ENCODE data around the gene TMEM156.

TMEM156 gene

DNA sequence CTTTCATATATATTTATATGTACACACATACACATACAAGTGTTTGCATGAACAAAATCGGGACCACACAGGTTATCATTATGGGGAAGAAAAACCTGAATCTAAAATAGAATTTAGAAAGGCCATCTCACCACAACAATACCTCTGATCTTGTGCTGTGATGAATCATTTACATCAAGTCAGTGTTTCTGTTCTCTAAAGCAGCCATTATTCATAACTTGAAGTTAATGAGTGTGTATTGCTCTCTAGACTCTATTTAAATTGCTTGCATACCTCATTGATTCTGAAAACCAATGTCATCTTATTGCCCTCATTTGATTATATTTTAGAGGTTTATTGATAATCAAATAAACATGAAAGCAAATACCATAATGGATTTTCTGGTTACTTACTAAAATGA, 93.0 kb downstream of the TMEM156 start:
- Histone ChIP-seq H3K9me3 (ENCODE audit: control insufficient read depth, insufficient read depth, low read depth, low read length) (no peaks in the 10 kb centered on the region), H3K36me3 (ENCODE audit: control insufficient read depth in 2 of 2, insufficient read depth in 1 of 2, low read length in 2 of 2) (peaks cover 0 to 50% of the 10 kb centered on the region in 2 experiments; a peak in 1 of 3 replicates), H3K4me1 (ENCODE audit: control insufficient read depth, insufficient read depth, low read length) (no peaks in the 10 kb centered on the region), H3K4me3 (ENCODE audit: low read depth, low read length) (no peak overlapping the region), H3K27ac (ENCODE audit: extremely low read depth, low read depth, low read length) (no peak overlapping the region)
- ChIA-PET CTCF (no interaction called here), POLR2A (no interaction called here)
- no peak for TF ChIP-seq ZNF423 (tag by site-specific recombination; IDR thresholded peaks at IDR 0.05)
- no peak for TF ChIP-seq ZBTB20 (tag by site-specific recombination; IDR thresholded peaks at IDR 0.05)
- no peak for TF ChIP-seq ZNF37A (tag by site-specific recombination; IDR thresholded peaks at IDR 0.05)
- no peak for TF ChIP-seq ZXDB (tag by site-specific recombination; IDR thresholded peaks at IDR 0.05)

DNA sequence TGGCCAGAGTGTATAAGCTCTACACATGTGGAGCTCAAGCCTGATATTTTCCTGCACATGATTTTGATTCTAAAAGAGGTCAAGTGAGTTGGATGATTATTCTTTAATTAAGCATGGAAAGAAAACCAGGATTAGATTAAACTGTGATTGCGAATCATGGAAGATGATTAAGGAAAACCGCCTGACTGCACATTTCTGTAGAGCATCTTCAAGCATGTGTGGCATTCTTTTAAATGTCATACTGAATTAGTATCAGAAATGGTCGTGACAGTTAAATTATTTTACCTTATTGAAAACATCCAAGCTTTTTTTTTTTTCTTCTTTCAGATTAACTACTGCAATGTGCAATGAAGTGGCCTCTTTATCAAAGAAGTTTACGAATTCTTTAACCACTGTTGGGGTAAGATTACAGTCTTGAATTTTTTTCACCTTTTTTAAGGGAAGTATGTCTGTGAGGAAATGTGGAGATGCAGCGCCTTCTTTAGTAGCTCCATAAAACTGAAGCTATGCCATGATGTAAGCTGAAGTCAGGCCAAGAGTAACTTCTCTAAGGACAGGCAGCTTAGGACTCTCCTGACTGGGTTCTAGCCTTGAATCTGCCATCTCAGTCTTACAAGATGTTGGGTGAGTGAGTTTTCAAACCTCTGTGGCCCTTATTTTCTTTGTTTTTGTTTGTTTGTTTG, 96.7 kb downstream of the TMEM156 start:
- ChIA-PET POLR2A (no interaction called here), CTCF (no interaction called here)
- Histone ChIP-seq H3K4me1 (ENCODE audit: control insufficient read depth, insufficient read depth, low read length) (no peaks in the 10 kb centered on the region), H3K36me3 (ENCODE audit: control insufficient read depth in 2 of 2, insufficient read depth in 1 of 2, low read length in 2 of 2) (peaks cover 0 to 66% of the 10 kb centered on the region in 2 experiments; a peak in 1 of 3 replicates), H3K27ac (ENCODE audit: extremely low read depth, low read depth, low read length) (no peak overlapping the region), H3K9me3 (ENCODE audit: control insufficient read depth, insufficient read depth, low read depth, low read length) (no peaks in the 10 kb centered on the region), H3K4me3 (ENCODE audit: low read depth, low read length) (no peak overlapping the region)
- TF ChIP-seq, protein P1, sequence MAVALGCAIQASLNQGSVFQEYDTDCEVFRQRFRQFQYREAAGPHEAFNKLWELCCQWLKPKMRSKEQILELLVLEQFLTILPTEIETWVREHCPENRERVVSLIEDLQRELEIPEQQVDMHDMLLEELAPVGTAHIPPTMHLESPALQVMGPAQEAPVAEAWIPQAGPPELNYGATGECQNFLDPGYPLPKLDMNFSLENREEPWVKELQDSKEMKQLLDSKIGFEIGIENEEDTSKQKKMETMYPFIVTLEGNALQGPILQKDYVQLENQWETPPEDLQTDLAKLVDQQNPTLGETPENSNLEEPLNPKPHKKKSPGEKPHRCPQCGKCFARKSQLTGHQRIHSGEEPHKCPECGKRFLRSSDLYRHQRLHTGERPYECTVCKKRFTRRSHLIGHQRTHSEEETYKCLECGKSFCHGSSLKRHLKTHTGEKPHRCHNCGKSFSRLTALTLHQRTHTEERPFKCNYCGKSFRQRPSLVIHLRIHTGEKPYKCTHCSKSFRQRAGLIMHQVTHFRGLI (tag by site-specific recombination; IDR thresholded peaks at IDR 0.05): no peak
- TF ChIP-seq ZNF555 (tag by site-specific recombination; conservative IDR thresholded peaks at IDR 0.05): no peak
- TF ChIP-seq ZNF664 (tag by site-specific recombination; IDR thresholded peaks at IDR 0.05): no peak
- no peak for TF ChIP-seq ZNF341 (tag by site-specific recombination; IDR thresholded peaks at IDR 0.05; ENCODE audit: low read depth)
- no peak for TF ChIP-seq ZNF707 (tag by site-specific recombination; IDR thresholded peaks at IDR 0.05)
- TF ChIP-seq ZNF140 (tag by site-specific recombination; IDR thresholded peaks at IDR 0.05): no peak
- no peak for TF ChIP-seq ZNF548 (tag by site-specific recombination; IDR thresholded peaks at IDR 0.05)
- TF ChIP-seq, protein P2, sequence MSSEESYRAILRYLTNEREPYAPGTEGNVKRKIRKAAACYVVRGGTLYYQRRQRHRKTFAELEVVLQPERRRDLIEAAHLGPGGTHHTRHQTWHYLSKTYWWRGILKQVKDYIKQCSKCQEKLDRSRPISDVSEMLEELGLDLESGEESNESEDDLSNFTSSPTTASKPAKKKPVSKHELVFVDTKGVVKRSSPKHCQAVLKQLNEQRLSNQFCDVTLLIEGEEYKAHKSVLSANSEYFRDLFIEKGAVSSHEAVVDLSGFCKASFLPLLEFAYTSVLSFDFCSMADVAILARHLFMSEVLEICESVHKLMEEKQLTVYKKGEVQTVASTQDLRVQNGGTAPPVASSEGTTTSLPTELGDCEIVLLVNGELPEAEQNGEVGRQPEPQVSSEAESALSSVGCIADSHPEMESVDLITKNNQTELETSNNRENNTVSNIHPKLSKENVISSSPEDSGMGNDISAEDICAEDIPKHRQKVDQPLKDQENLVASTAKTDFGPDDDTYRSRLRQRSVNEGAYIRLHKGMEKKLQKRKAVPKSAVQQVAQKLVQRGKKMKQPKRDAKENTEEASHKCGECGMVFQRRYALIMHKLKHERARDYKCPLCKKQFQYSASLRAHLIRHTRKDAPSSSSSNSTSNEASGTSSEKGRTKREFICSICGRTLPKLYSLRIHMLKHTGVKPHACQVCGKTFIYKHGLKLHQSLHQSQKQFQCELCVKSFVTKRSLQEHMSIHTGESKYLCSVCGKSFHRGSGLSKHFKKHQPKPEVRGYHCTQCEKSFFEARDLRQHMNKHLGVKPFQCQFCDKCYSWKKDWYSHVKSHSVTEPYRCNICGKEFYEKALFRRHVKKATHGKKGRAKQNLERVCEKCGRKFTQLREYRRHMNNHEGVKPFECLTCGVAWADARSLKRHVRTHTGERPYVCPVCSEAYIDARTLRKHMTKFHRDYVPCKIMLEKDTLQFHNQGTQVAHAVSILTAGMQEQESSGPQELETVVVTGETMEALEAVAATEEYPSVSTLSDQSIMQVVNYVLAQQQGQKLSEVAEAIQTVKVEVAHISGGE (tag by site-specific recombination; conservative IDR thresholded peaks at IDR 0.05; ENCODE audit: low read depth): no peak
- no peak for TF ChIP-seq MEIS1 (CRISPR knock-in tag; IDR thresholded peaks at IDR 0.05; ENCODE audit: borderline replicate concordance)
- TF ChIP-seq ZBTB8A (tag by site-specific recombination; IDR thresholded peaks at IDR 0.05): no peak
- TF ChIP-seq KLF8 (tag by site-specific recombination; IDR thresholded peaks at IDR 0.05): no peak
- no peak for TF ChIP-seq ZNF501 (tag by site-specific recombination; IDR thresholded peaks at IDR 0.05)
- TF ChIP-seq ZNF549 (tag by site-specific recombination; IDR thresholded peaks at IDR 0.05): no peak
- TF ChIP-seq ZNF596 (tag by site-specific recombination; IDR thresholded peaks at IDR 0.05): no peak
- TF ChIP-seq, protein P3, sequence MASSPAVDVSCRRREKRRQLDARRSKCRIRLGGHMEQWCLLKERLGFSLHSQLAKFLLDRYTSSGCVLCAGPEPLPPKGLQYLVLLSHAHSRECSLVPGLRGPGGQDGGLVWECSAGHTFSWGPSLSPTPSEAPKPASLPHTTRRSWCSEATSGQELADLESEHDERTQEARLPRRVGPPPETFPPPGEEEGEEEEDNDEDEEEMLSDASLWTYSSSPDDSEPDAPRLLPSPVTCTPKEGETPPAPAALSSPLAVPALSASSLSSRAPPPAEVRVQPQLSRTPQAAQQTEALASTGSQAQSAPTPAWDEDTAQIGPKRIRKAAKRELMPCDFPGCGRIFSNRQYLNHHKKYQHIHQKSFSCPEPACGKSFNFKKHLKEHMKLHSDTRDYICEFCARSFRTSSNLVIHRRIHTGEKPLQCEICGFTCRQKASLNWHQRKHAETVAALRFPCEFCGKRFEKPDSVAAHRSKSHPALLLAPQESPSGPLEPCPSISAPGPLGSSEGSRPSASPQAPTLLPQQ (tag by site-specific recombination; IDR thresholded peaks at IDR 0.05): no peak
- TF ChIP-seq GLI4 (tag by site-specific recombination; IDR thresholded peaks at IDR 0.05): no peak
- TF ChIP-seq, protein P4, sequence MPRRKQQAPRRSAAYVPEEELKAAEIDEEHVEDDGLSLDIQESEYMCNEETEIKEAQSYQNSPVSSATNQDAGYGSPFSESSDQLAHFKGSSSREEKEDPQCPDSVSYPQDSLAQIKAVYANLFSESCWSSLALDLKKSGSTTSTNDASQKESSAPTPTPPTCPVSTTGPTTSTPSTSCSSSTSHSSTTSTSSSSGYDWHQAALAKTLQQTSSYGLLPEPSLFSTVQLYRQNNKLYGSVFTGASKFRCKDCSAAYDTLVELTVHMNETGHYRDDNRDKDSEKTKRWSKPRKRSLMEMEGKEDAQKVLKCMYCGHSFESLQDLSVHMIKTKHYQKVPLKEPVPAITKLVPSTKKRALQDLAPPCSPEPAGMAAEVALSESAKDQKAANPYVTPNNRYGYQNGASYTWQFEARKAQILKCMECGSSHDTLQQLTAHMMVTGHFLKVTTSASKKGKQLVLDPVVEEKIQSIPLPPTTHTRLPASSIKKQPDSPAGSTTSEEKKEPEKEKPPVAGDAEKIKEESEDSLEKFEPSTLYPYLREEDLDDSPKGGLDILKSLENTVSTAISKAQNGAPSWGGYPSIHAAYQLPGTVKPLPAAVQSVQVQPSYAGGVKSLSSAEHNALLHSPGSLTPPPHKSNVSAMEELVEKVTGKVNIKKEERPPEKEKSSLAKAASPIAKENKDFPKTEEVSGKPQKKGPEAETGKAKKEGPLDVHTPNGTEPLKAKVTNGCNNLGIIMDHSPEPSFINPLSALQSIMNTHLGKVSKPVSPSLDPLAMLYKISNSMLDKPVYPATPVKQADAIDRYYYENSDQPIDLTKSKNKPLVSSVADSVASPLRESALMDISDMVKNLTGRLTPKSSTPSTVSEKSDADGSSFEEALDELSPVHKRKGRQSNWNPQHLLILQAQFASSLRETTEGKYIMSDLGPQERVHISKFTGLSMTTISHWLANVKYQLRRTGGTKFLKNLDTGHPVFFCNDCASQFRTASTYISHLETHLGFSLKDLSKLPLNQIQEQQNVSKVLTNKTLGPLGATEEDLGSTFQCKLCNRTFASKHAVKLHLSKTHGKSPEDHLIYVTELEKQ (tag by site-specific recombination; IDR thresholded peaks at IDR 0.05; ENCODE audit: borderline replicate concordance): no peak
- no peak for TF ChIP-seq ZNF624 (tag by site-specific recombination; IDR thresholded peaks at IDR 0.05)
